GM12864 (cell line): ENCODE results near the gene OR13C3.

Source experiments
- DNase-seq: peaks from one replicate; pipeline ENCODE4 v3.0.0-alpha.2; 2011; ENCODE audit warnings: low read depth
- H3K4me3 ChIP-seq: 2 replicates; pipeline ENCODE4 v1.5.1; 2011; ENCODE audit warnings: mild to moderate bottlenecking, low read depth, low read length, control low read depth
- CTCF ChIP-seq: IDR thresholded peaks from 2 replicates; pipeline ENCODE4 v1.5.1; 2011; ENCODE audit warnings: low read depth, mild to moderate bottlenecking, moderate library complexity, low read length, control low read depth, inconsistent platforms; ENCODE audit errors: missing control alignments

OR13C3 gene

GRCh38 chr9:104514901-104515300, 21.8 kb downstream of the OR13C3 start:
- H3K4me3 ChIP-seq, result no peak overlapping the region
- DNase-seq, result no peak
- TF ChIP-seq CTCF, result no peak

GRCh38 chr9:104506565-104506964, 30.1 kb downstream of the OR13C3 start:
- TF ChIP-seq CTCF, result no peak
- DNase-seq, result no peak
- no peak overlapping the region for H3K4me3 ChIP-seq

- DNase-seq, result no peak
- H3K4me3 ChIP-seq, result no peak within 1 kb of the TSS
- TF ChIP-seq CTCF, result no peak
Observed at GRCh38 chr9:104503963-104504362, 32.7 kb downstream of the OR13C3 start, which contains the start of gene OR13F1. Gene OR13F1, plus strand, starts transcription at chr9:104504263. Its CDS starts 0 bp downstream, at chr9:104504263.

GRCh38 chr9:104503440-104503839, 33.2 kb downstream of the OR13C3 start:
- TF ChIP-seq CTCF, result no peak
- no peak overlapping the region for H3K4me3 ChIP-seq
- no peak for DNase-seq

- peak; percentile 27 for TF ChIP-seq CTCF
- DNase-seq, result no peak
- H3K4me3 ChIP-seq, result no peak overlapping the region
Observed at GRCh38 chr9:104494808-104495207, 41.8 kb downstream of the OR13C3 start.
